ELF-1 (cell line): ENCODE results near the gene GALK2.

ENCODE experiments used
- DNase-seq: peaks from one replicate; pipeline ENCODE4 v3.0.0-alpha.2; 2016; ENCODE audit warnings: low read depth, low spot score

Gene GALK2

DNA sequence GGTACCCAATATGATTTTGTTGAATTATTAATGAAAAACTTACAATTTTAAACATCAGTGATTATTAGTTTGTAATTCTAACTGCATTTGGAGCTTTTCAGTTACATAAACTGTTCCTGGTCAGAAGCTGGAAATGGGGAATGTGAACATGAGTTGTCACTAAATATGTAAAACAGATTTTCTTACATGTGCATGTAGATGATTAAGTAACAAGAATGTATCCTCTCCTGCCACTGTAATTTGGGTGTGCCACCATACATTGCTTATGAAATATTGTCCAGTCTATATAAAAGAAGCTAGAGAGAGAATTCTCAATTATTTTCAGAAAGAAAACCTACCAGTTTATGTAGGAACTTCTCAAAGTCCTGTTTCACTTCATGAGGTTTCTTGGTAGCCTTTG lies 161.4 kb downstream of the GALK2 start:
- DNase-seq, result no peak

GRCh38 chr15:49331951-49332350 lies 161.9 kb downstream of the GALK2 start:
- no peak for DNase-seq

GRCh38 chr15:49339656-49340055 lies 169.6 kb downstream of the GALK2 start:
- DNase-seq, result peak; percentile 64

DNA sequence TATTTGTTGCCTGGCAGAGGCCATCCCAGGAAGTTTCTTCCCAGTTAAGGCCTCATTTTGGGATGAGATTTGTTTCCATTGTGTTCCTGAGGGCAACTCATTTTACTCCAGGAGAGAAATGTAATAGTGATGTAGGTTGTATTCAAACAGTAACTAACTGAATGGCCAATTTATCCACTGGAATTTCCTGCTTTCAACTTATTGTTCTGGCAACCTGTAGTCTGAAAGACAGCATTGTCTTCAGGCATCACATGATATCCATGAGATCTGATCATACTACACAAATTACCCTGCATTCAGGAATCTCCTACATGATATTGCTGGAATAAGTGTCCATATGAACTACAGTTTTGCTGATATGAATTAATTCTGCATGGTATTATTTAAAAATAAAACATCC lies 173.5 kb downstream of the GALK2 start:
- no peak for DNase-seq

DNA sequence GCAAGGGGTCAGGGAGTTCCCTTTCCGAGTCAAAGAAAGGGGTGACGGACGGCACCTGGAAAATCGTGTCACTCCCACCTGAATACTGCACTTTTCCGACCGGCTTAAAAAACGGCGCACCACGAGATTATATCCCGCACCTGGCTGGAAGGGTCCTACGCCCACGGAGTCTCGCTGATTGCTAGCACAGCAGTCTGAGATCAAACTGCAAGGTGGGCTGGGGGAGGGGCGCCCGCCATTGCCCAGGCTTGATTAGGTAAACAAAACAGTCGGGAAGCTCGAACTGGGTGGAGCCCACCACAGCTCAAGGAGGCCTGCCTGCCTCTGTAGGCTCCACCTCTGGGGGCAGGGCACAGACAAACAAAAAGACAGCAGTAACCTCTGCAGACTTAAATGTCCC lies 184.4 kb downstream of the GALK2 start:
- DNase-seq, result peak; percentile 11

- no peak for DNase-seq
These were observed 191.3 kb downstream of the GALK2 start for GRCh38 chr15:49361370-49361769.

DNA sequence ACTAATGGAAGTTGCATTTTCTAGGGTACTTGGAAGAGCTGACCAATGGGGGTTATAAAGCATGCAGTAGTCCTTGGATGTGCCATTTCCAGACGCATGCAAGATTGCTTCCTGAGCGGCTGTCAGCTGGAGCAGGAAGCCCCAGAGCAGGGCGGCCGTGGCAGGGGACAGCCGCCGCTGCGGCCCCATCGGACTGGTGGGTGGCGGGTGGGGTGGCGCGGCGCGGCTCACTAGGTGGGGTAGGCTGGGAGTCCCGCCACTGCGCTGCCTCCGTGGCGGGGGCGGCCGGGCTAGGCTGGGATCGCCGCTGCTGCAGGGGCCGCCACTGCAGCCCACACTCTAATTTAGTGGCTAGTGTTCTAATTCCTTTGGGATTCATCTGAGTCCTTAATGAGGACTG lies 196.4 kb downstream of the GALK2 start:
- no peak for DNase-seq

DNA sequence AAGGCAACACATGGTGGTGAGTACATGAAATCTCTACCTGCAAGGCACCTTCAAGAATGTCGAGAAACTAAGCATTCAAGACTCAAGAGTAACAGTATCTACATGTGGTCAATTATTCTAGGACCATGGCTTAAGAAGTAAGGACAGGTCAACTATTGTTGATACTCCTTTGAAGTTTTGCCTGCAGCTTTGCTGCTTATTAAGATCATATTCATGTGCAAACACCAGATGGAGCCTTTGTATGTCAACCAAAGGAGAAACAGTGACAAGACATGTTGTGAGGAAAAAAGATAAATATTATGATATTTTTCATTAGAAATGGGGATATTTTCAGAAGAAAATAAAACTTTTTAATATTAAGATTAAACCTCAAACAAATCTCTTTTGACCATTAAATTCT lies 200.7 kb downstream of the GALK2 start:
- DNase-seq, result no peak

GRCh38 chr15:49372366-49372765 lies 202.3 kb downstream of the GALK2 start:
- DNase-seq, result no peak

DNA sequence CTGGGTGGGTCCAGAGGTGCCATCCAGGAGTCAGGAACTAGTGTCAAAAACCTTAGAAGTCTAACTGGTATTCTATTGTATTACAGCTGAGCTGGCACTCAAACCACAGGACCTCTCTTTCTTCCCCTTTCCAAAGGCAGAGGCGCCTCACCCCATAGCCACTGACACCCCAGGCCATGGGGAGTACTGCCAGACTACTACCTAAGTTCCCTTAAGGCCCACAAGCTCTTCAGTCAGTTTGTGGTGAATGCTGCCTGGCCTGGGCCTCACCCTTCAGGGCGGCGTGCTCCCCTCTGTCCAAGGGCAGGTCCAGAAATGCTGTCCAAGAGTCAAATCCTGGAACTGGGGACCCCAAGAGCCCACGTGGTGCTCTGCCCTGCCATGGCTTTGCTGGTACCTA lies 209.9 kb downstream of the GALK2 start:
- no peak for DNase-seq

DNA sequence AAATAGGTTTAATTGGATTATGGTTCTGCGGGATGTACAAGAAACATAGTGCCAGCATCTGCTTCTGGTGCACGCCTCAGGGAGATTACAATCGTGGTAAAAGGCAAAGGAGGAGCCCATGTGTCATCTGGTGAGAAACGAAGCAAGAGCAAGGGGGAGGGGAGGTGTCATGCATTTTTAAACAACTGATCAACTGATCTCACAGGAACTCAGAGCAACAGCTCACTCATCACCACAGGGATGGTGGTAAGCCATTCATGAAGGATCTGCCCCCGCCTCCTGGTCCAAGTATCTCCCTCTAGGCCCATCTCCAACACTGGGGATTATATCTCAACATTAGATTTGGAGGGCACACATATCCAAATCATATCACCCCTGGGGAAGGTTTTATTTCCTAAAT lies 210.9 kb downstream of the GALK2 start:
- peak; percentile 50 for DNase-seq
